Progenitor cell of endocrine pancreas (in vitro differentiated cells): ENCODE data around the gene USP30. TPM values are rescaled to one million over a fixed set of nuclear protein-coding genes. Genes with fewer than 3 reads are reported as not detected.
A peak's percentile ranks its signal among the peaks of the same experiment; 100 is the strongest.

Experiments used
- DNase-seq: peaks from one replicate; pipeline ENCODE4 v3.0.0; 2021; ENCODE audit warnings: low spot score; ENCODE audit not compliant: unreplicated experiment
- H3K27ac Mint-ChIP-seq: 2 replicates; pipeline ENCODE4 v1.8.0; 2021; ENCODE audit warnings: mild to moderate bottlenecking, moderate library complexity, mixed read lengths
- H3K27me3 Mint-ChIP-seq: 2 replicates; pipeline ENCODE4 v1.8.0; 2021; ENCODE audit warnings: mixed read lengths
- H3K36me3 Mint-ChIP-seq: 2 replicates; pipeline ENCODE4 v1.8.0; 2022; ENCODE audit warnings: mixed read lengths; ENCODE audit not compliant: insufficient read depth
- H3K4me1 Mint-ChIP-seq: 2 replicates; pipeline ENCODE4 v1.8.0; 2021; ENCODE audit warnings: low read depth, mixed read lengths
- H3K4me3 Mint-ChIP-seq: 2 replicates; pipeline ENCODE4 v1.8.0; 2021; ENCODE audit warnings: low read depth, mild to moderate bottlenecking, moderate library complexity, mixed read lengths
- H3K9me3 Mint-ChIP-seq: 2 replicates; pipeline ENCODE4 v1.8.0; 2021; ENCODE audit warnings: low read depth, mixed read lengths
- CTCF ChIP-seq: fragments of 200-600 bp; sonication (generic); IDR thresholded peaks from one replicate; pipeline ENCODE4 v1.5.0; 2021; ENCODE audit warnings: antibody characterized with exemption, mild to moderate bottlenecking; ENCODE audit not compliant: unreplicated experiment
- total RNA-seq: library from RNA; stranded (reverse); gene quantifications from 2 replicates; pipeline ENCODE4 v1.2.1, GENCODE V29; 2021

USP30 gene
- total RNA-seq, 1 donor from 2014 or later, result 23.0 TPM

GRCh38 chr12:109105176-109105575 is 52.8 kb downstream of the USP30 start:
- H3K27me3 Mint-ChIP-seq, result no peaks in the 10 kb centered on the region
- H3K27ac Mint-ChIP-seq, result no peak overlapping the region
- no peaks in the 10 kb centered on the region for H3K9me3 Mint-ChIP-seq
- H3K4me1 Mint-ChIP-seq, result peaks cover under 1% of the 10 kb centered on the region
- peaks cover 30% of the 10 kb centered on the region for H3K36me3 Mint-ChIP-seq
- no peak for TF ChIP-seq CTCF
- no peak overlapping the region for H3K4me3 Mint-ChIP-seq
- no peak for DNase-seq

GRCh38 chr12:109109746-109110350 is 57.5 kb downstream of the USP30 start:
- H3K36me3 Mint-ChIP-seq, result peaks cover 18% of the 10 kb centered on the region
- no peaks in the 10 kb centered on the region for H3K9me3 Mint-ChIP-seq
- DNase-seq, result no peak
- peaks cover 15% of the 10 kb centered on the region for H3K4me1 Mint-ChIP-seq
- H3K27ac Mint-ChIP-seq, result no peak overlapping the region
- TF ChIP-seq CTCF, result no peak
- H3K27me3 Mint-ChIP-seq, result no peaks in the 10 kb centered on the region
- no peak overlapping the region for H3K4me3 Mint-ChIP-seq

- no peak for TF ChIP-seq CTCF
- Mint-ChIP-seq H3K36me3 (peaks cover 13% of the 10 kb centered on the region), H3K4me3 (peak overlapping the region; percentile 53), H3K4me1 (peaks cover 26% of the 10 kb centered on the region), H3K27ac (peak overlapping the region; percentile 94), H3K9me3 (no peaks in the 10 kb centered on the region), H3K27me3 (no peaks in the 10 kb centered on the region)
- peak; percentile 47 for DNase-seq
Measured at GRCh38 chr12:109110988-109111495, 58.7 kb downstream of the USP30 start.

GRCh38 chr12:109112720-109113465 is 60.5 kb downstream of the USP30 start:
- Mint-ChIP-seq H3K4me1 (peaks cover 36% of the 10 kb centered on the region), H3K4me3 (peak overlapping the region; percentile 19), H3K27me3 (no peaks in the 10 kb centered on the region), H3K27ac (peak overlapping the region; percentile 87), H3K9me3 (no peaks in the 10 kb centered on the region), H3K36me3 (peaks cover 7% of the 10 kb centered on the region)
- no peak for TF ChIP-seq CTCF
- no peak for DNase-seq

- no peak overlapping the region for H3K4me3 Mint-ChIP-seq
- peaks cover 5% of the 10 kb centered on the region for H3K36me3 Mint-ChIP-seq
- TF ChIP-seq CTCF, result no peak
- DNase-seq, result no peak
- no peaks in the 10 kb centered on the region for H3K27me3 Mint-ChIP-seq
- H3K9me3 Mint-ChIP-seq, result no peaks in the 10 kb centered on the region
- peak overlapping the region; percentile 56 for H3K27ac Mint-ChIP-seq
- peaks cover 36% of the 10 kb centered on the region for H3K4me1 Mint-ChIP-seq
Measured at GRCh38 chr12:109113661-109114321, 61.4 kb downstream of the USP30 start.
